Activated naive CD4-positive, alpha-beta T cell treated with Interleukin-2 at 50 U/mL for 16 hours (primary cell): ENCODE data around the gene MYH16.

Source experiments
- DNase-seq: peaks from one replicate; pipeline ENCODE4 v3.0.0-alpha.2; 2020

The MYH16 gene

DNA sequence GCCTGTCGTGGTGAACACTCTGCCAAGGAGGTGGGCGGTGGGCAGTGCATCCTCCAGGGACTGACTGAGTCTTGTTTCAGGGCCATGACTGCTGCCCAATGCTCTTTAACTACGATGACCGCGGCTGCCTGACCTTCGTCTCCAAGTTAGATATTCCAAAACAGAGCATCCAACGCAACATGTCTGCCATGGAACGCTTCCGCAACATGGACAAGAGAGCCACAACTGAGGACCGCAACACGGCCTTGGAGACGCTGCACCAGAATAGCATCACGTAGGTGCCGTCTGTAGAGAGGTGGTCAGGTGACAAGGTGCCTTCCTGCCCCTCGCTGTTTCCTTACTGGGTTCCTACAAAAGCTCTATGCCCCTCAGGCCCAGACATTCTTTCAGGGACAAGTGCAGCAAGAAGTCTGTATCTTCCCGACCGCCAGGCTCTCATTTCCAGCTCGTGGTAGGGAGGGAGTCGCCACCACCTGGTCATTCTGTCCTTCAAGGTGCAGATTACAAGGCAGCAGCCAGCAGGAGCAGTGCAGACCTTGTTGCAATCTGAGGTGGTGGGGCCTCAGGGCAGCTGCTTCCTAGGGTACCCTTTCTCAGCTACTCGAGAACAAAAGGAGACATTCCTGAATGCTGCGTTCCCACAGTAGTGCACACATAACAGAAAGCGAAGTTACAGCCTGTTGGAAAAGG lies 87.0 kb downstream of the MYH16 start:
- no peak for DNase-seq
